ENCODE results near the gene GATAD2A. TPM values are rescaled to one million over a fixed set of nuclear protein-coding genes. Genes with fewer than 3 reads are reported as not detected.

The GATAD2A gene
- total and polyA plus RNA-seq, 2 of the 8 experiments (the other 6 are each of a cell fraction or from before 2014, with no cell fraction given) = 38.4 to 205 TPM

DNA sequence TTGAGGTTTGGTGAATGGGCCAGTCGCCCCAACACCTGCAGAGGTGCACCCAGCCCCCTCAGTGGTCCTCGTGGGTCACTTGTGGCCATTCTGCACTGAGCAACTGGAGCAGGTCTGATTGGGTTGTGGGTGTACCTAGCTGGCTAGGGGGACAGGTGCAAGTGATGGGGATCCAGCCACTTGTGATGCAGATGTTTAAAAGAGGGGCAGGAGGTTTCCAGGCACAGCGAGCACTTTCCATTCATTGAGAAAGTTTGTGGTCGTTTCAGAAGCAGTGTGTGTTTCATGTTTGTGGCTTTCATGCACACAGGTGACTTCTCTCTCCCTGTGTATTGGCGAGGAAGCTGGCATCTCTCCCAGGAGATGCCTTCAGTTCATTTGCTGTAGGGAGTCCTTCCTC, 75.2 kb downstream of the GATAD2A start (continued):
- TF ChIP-seq, protein P1, sequence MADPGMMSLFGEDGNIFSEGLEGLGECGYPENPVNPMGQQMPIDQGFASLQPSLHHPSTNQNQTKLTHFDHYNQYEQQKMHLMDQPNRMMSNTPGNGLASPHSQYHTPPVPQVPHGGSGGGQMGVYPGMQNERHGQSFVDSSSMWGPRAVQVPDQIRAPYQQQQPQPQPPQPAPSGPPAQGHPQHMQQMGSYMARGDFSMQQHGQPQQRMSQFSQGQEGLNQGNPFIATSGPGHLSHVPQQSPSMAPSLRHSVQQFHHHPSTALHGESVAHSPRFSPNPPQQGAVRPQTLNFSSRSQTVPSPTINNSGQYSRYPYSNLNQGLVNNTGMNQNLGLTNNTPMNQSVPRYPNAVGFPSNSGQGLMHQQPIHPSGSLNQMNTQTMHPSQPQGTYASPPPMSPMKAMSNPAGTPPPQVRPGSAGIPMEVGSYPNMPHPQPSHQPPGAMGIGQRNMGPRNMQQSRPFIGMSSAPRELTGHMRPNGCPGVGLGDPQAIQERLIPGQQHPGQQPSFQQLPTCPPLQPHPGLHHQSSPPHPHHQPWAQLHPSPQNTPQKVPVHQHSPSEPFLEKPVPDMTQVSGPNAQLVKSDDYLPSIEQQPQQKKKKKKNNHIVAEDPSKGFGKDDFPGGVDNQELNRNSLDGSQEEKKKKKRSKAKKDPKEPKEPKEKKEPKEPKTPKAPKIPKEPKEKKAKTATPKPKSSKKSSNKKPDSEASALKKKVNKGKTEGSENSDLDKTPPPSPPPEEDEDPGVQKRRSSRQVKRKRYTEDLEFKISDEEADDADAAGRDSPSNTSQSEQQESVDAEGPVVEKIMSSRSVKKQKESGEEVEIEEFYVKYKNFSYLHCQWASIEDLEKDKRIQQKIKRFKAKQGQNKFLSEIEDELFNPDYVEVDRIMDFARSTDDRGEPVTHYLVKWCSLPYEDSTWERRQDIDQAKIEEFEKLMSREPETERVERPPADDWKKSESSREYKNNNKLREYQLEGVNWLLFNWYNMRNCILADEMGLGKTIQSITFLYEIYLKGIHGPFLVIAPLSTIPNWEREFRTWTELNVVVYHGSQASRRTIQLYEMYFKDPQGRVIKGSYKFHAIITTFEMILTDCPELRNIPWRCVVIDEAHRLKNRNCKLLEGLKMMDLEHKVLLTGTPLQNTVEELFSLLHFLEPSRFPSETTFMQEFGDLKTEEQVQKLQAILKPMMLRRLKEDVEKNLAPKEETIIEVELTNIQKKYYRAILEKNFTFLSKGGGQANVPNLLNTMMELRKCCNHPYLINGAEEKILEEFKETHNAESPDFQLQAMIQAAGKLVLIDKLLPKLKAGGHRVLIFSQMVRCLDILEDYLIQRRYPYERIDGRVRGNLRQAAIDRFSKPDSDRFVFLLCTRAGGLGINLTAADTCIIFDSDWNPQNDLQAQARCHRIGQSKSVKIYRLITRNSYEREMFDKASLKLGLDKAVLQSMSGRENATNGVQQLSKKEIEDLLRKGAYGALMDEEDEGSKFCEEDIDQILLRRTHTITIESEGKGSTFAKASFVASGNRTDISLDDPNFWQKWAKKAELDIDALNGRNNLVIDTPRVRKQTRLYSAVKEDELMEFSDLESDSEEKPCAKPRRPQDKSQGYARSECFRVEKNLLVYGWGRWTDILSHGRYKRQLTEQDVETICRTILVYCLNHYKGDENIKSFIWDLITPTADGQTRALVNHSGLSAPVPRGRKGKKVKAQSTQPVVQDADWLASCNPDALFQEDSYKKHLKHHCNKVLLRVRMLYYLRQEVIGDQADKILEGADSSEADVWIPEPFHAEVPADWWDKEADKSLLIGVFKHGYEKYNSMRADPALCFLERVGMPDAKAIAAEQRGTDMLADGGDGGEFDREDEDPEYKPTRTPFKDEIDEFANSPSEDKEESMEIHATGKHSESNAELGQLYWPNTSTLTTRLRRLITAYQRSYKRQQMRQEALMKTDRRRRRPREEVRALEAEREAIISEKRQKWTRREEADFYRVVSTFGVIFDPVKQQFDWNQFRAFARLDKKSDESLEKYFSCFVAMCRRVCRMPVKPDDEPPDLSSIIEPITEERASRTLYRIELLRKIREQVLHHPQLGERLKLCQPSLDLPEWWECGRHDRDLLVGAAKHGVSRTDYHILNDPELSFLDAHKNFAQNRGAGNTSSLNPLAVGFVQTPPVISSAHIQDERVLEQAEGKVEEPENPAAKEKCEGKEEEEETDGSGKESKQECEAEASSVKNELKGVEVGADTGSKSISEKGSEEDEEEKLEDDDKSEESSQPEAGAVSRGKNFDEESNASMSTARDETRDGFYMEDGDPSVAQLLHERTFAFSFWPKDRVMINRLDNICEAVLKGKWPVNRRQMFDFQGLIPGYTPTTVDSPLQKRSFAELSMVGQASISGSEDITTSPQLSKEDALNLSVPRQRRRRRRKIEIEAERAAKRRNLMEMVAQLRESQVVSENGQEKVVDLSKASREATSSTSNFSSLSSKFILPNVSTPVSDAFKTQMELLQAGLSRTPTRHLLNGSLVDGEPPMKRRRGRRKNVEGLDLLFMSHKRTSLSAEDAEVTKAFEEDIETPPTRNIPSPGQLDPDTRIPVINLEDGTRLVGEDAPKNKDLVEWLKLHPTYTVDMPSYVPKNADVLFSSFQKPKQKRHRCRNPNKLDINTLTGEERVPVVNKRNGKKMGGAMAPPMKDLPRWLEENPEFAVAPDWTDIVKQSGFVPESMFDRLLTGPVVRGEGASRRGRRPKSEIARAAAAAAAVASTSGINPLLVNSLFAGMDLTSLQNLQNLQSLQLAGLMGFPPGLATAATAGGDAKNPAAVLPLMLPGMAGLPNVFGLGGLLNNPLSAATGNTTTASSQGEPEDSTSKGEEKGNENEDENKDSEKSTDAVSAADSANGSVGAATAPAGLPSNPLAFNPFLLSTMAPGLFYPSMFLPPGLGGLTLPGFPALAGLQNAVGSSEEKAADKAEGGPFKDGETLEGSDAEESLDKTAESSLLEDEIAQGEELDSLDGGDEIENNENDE (IDR thresholded peaks at IDR 0.05; ENCODE audit: insufficient replicate concordance, low read length) = no peak

Data from H1 (cell line).